ENCODE data around the gene ARMH3. TPM values are rescaled to one million over a fixed set of nuclear protein-coding genes. Genes with fewer than 3 reads are reported as not detected.
"Not testable (repeated sequence)": the region's sequence is repeated elsewhere in the genome, so short reads cannot be mapped to it uniquely, and the experiment has no call there.

Gene ARMH3
- total and polyA plus RNA-seq, 4 donors: 14.0 to 25.1 (median 20.8) TPM

- peaks cover 20% of the 10 kb centered on the region for H3K36me3 ChIP-seq (ENCODE audit: control insufficient read depth, insufficient read depth, low read length)
- H3K9me3 ChIP-seq (ENCODE audit: control insufficient read depth, insufficient read depth, low read length): no peaks in the 10 kb centered on the region
- WGBS (ENCODE audit: insufficient coverage): no CpG with 5 or more reads among the region's 2 CpGs
- H3K4me1 ChIP-seq (ENCODE audit: control insufficient read depth, insufficient read depth, low read length): no peaks in the 10 kb centered on the region
- no peak for DNase-seq (ENCODE audit: low read depth in 4 of 6, low spot score in 6 of 6)
- no peak overlapping the region for H3K27ac ChIP-seq (ENCODE audit: low read depth, low read length)
- no peaks in the 10 kb centered on the region for H3K27me3 ChIP-seq (ENCODE audit: control insufficient read depth, insufficient read depth, low read length)
- no peak overlapping the region for H3K4me3 ChIP-seq (ENCODE audit: low read depth, low read length)
These were observed 58.2 kb downstream of the ARMH3 start for GRCh38 chr10:101997803-101998202.

- WGBS (ENCODE audit: insufficient coverage): 67% methylated on average over 1 of the region's 1 CpG
- no peak overlapping the region for H3K4me3 ChIP-seq (ENCODE audit: low read depth, low read length)
- peaks cover 22% of the 10 kb centered on the region for H3K36me3 ChIP-seq (ENCODE audit: control insufficient read depth, insufficient read depth, low read length)
- no peaks in the 10 kb centered on the region for H3K27me3 ChIP-seq (ENCODE audit: control insufficient read depth, insufficient read depth, low read length)
- H3K27ac ChIP-seq (ENCODE audit: low read depth, low read length): no peak overlapping the region
- DNase-seq (ENCODE audit: low read depth in 4 of 6, low spot score in 6 of 6): no peak
- no peaks in the 10 kb centered on the region for H3K9me3 ChIP-seq (ENCODE audit: control insufficient read depth, insufficient read depth, low read length)
- no peaks in the 10 kb centered on the region for H3K4me1 ChIP-seq (ENCODE audit: control insufficient read depth, insufficient read depth, low read length)
These were observed 60.4 kb downstream of the ARMH3 start for GRCh38 chr10:101995451-101996063.

- Histone ChIP-seq H3K27ac (ENCODE audit: low read depth, low read length) (no peak overlapping the region), H3K36me3 (ENCODE audit: control insufficient read depth, insufficient read depth, low read length) (peaks cover 27% of the 10 kb centered on the region)
- WGBS (ENCODE audit: insufficient coverage): 84% methylated on average over 4 of the region's 5 CpGs
These were observed 62.2 kb downstream of the ARMH3 start for GRCh38 chr10:101993651-101994200.

GRCh38 chr10:101993221-101993620, 62.8 kb downstream of the ARMH3 start:
- DNase-seq (ENCODE audit: low read depth in 4 of 6, low spot score in 6 of 6): no peak
- no peaks in the 10 kb centered on the region for H3K27me3 ChIP-seq (ENCODE audit: control insufficient read depth, insufficient read depth, low read length)
- no peaks in the 10 kb centered on the region for H3K4me1 ChIP-seq (ENCODE audit: control insufficient read depth, insufficient read depth, low read length)
- no peaks in the 10 kb centered on the region for H3K9me3 ChIP-seq (ENCODE audit: control insufficient read depth, insufficient read depth, low read length)
- no peak overlapping the region for H3K4me3 ChIP-seq (ENCODE audit: low read depth, low read length)
- H3K36me3 ChIP-seq (ENCODE audit: control insufficient read depth, insufficient read depth, low read length): peaks cover 27% of the 10 kb centered on the region
- WGBS (ENCODE audit: insufficient coverage): 90% methylated on average over 2 of the region's 4 CpGs
- H3K27ac ChIP-seq (ENCODE audit: low read depth, low read length): no peak overlapping the region

More at GRCh38 chr10:101993651-101994200, 62.2 kb downstream of the ARMH3 start:
- Histone ChIP-seq H3K4me1 (ENCODE audit: control insufficient read depth, insufficient read depth, low read length) (no peaks in the 10 kb centered on the region), H3K4me3 (ENCODE audit: low read depth, low read length) (no peak overlapping the region), H3K27me3 (ENCODE audit: control insufficient read depth, insufficient read depth, low read length) (no peaks in the 10 kb centered on the region), H3K9me3 (ENCODE audit: control insufficient read depth, insufficient read depth, low read length) (no peaks in the 10 kb centered on the region)
- DNase-seq (ENCODE audit: low read depth in 4 of 6, low spot score in 6 of 6): peak in 1 of 6 donors; percentile 48

GRCh38 chr10:101987136-101987535, 68.8 kb downstream of the ARMH3 start:
- H3K4me1 ChIP-seq (ENCODE audit: control insufficient read depth, insufficient read depth, low read length): no peaks in the 10 kb centered on the region
- H3K27me3 ChIP-seq (ENCODE audit: control insufficient read depth, insufficient read depth, low read length): no peaks in the 10 kb centered on the region
- DNase-seq (ENCODE audit: low read depth in 4 of 6, low spot score in 6 of 6): no peak
- no peak overlapping the region for H3K27ac ChIP-seq (ENCODE audit: low read depth, low read length)
- H3K9me3 ChIP-seq (ENCODE audit: control insufficient read depth, insufficient read depth, low read length): no peaks in the 10 kb centered on the region
- H3K36me3 ChIP-seq (ENCODE audit: control insufficient read depth, insufficient read depth, low read length): peaks cover 25% of the 10 kb centered on the region
- no peak overlapping the region for H3K4me3 ChIP-seq (ENCODE audit: low read depth, low read length)
- 75% methylated on average over 3 of the region's 3 CpGs for WGBS (ENCODE audit: insufficient coverage)

- Histone ChIP-seq H3K4me1 (ENCODE audit: control insufficient read depth, insufficient read depth, low read length) (no peaks in the 10 kb centered on the region), H3K27me3 (ENCODE audit: control insufficient read depth, insufficient read depth, low read length) (no peaks in the 10 kb centered on the region), H3K27ac (ENCODE audit: low read depth, low read length) (no peak overlapping the region), H3K9me3 (ENCODE audit: control insufficient read depth, insufficient read depth, low read length) (no peaks in the 10 kb centered on the region), H3K36me3 (ENCODE audit: control insufficient read depth, insufficient read depth, low read length) (peaks cover 28% of the 10 kb centered on the region), H3K4me3 (ENCODE audit: low read depth, low read length) (no peak overlapping the region)
- DNase-seq (ENCODE audit: low read depth in 4 of 6, low spot score in 6 of 6): no peak
- WGBS (ENCODE audit: insufficient coverage): no CpG with 5 or more reads among the region's 3 CpGs
These were observed 69.4 kb downstream of the ARMH3 start for GRCh38 chr10:101986624-101986971.

GRCh38 chr10:101980677-101981076, 75.3 kb downstream of the ARMH3 start:
- H3K4me1 ChIP-seq (ENCODE audit: control insufficient read depth, insufficient read depth, low read length); H3K4me3 ChIP-seq (ENCODE audit: low read depth, low read length); H3K9me3 ChIP-seq (ENCODE audit: control insufficient read depth, insufficient read depth, low read length); DNase-seq (ENCODE audit: low read depth in 4 of 6, low spot score in 6 of 6); H3K27me3 ChIP-seq (ENCODE audit: control insufficient read depth, insufficient read depth, low read length); H3K27ac ChIP-seq (ENCODE audit: low read depth, low read length): not testable (repeated sequence)
- peaks cover 15% of the 10 kb centered on the region for H3K36me3 ChIP-seq (ENCODE audit: control insufficient read depth, insufficient read depth, low read length)
- 100% methylated on average over 1 of the region's 2 CpGs for WGBS (ENCODE audit: insufficient coverage)

GRCh38 chr10:101974091-101974971, 81.6 kb downstream of the ARMH3 start:
- Histone ChIP-seq H3K36me3 (ENCODE audit: control insufficient read depth, insufficient read depth, low read length) (peaks cover 15% of the 10 kb centered on the region), H3K27me3 (ENCODE audit: control insufficient read depth, insufficient read depth, low read length) (no peaks in the 10 kb centered on the region), H3K27ac (ENCODE audit: low read depth, low read length) (peak overlapping the region; percentile 19), H3K9me3 (ENCODE audit: control insufficient read depth, insufficient read depth, low read length) (no peaks in the 10 kb centered on the region), H3K4me3 (ENCODE audit: low read depth, low read length) (no peak overlapping the region), H3K4me1 (ENCODE audit: control insufficient read depth, insufficient read depth, low read length) (no peaks in the 10 kb centered on the region)
- no peak for DNase-seq (ENCODE audit: low read depth in 4 of 6, low spot score in 6 of 6)
- 31% methylated on average over 2 of the region's 6 CpGs for WGBS (ENCODE audit: insufficient coverage)

- no peak for DNase-seq (ENCODE audit: low read depth in 4 of 6, low spot score in 6 of 6)
- no peaks in the 10 kb centered on the region for H3K27me3 ChIP-seq (ENCODE audit: control insufficient read depth, insufficient read depth, low read length)
- no peak overlapping the region for H3K4me3 ChIP-seq (ENCODE audit: low read depth, low read length)
- H3K9me3 ChIP-seq (ENCODE audit: control insufficient read depth, insufficient read depth, low read length): no peaks in the 10 kb centered on the region
- no peak overlapping the region for H3K27ac ChIP-seq (ENCODE audit: low read depth, low read length)
- WGBS (ENCODE audit: insufficient coverage): 81% methylated on average over 3 of the region's 9 CpGs
- H3K4me1 ChIP-seq (ENCODE audit: control insufficient read depth, insufficient read depth, low read length): no peaks in the 10 kb centered on the region
- H3K36me3 ChIP-seq (ENCODE audit: control insufficient read depth, insufficient read depth, low read length): peaks cover 12% of the 10 kb centered on the region
These were observed 83.2 kb downstream of the ARMH3 start for GRCh38 chr10:101972761-101973160.
